CD4-positive, alpha-beta T cell treated with Interleukin-10 for 1 hour (primary cell): ENCODE results near the gene ELL.

Source experiments
- DNase-seq: peaks from one replicate; pipeline ENCODE4 v3.0.0-alpha.2; 2020

The ELL gene

DNA sequence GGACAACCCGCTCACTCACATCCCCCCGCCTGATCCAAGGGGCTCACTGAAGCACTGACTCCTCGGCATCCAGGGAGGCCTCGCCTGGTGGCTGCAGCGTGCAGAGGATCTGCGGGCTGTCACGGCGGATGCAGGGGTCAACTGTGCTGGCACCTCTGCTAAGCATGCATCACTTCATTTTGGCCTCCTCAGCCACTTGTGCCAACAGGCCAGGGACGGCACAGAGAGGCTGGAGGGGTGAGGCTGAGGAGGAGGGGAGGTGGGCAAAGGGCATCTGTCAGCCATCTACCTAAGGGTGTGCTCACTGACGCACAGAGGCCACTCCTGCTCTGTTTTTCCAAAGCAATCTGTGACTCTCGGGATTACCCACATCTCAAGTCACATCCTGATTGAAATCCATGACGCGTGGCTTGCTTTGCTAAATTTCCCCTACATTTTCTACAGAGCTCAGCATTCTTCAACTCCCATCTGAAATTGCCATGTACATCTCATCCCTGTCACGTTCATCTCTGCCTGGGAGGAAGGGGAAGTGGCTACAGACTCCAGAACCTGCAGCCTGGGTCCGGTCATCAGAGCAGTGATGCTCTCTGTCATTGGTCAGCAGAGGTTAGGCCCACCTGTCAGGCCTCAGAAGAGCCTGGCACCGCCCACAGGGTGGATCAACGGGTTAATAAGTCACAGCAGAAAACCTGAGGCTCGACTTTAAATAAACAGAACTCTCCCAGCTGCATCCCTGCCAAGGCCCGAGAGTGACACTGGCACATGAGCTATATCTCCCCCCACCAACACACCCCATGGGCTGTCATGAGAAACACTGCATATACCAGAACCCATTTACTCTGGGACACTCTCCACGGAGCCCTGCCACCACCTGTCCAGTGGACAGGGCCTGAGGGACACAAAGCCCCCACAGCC is 17.6 kb downstream of the ELL start:
- no peak for DNase-seq

DNA sequence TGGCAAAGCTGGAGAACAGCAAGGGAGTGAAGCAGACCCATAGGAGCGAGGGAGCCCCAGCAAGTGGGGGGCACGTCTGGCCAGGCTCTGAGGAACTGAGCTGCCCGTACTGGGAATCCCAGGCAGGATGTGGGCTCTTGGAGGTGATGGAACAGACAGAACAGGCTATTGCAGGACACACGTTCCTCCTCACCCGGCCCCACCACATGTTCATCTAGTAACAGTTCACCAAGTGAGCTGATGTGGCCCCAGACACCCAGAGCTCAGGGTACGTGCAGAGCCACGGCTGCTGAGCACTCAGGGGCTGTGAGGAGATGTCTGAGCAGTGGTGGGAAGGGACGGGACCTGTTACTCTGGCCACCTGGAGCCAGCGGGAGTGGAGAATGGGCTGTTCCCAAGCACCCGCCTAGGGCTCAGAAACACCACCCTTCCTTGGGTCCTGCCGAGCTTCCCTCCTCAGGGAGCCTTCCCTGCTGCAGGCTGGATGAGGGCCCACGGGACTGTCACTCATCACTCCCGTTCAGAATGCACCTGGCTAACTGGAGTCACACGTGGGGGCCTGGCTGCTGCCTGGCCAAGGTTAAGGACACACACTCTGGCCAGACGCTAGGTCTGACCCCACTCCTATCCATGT is 18.4 kb downstream of the ELL start:
- no peak for DNase-seq

DNA sequence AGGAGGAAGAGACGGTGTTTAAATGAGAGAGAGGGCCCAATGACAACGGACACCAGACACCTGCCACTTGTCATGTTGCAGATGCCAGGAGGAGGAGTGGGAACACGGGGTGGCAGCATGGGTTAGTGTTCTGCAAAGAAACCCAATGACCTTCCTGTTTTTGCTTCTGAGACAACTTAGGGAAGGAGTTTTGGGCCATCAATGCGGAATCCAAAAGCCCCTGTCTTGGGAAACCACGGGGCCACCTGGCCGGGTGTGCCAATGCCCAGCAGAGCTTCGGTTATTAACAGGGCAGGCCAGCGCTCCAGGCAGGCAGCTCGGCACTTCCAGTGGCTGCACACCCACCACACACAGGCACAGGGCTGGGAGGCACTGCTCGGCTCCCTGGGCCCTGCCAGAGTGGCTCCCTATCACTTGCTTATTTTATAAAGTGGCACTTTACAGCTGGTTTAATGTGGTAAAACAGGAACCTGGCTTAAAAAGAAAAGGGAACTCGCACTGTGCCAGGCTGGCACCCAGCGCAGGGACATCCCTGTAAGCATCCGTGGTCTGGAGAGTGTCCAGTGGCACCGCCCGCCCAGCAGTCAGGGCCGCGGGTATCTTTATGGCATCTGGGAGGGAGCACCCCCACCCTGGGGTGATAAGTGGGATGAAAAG is 19.1 kb downstream of the ELL start:
- no peak for DNase-seq

DNA sequence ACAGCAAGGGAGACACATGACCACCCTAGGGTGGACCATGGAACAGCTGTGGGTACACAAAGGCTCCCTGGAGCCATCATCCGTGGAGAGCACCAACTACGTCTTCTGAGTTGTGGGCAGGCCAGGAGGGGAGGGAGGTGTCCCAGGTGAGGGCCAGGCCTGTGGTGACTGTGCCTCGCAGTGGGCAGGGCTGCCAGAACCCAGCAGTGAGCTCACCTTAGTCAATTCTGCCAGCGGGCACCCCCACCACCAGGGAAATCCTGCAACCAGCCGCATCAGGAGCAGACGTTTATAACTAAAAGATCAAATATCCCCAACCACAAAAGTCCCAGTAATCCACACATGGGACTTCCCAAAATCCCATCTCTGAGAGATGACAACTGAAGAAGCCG is 19.6 kb downstream of the ELL start:
- no peak for DNase-seq

DNA sequence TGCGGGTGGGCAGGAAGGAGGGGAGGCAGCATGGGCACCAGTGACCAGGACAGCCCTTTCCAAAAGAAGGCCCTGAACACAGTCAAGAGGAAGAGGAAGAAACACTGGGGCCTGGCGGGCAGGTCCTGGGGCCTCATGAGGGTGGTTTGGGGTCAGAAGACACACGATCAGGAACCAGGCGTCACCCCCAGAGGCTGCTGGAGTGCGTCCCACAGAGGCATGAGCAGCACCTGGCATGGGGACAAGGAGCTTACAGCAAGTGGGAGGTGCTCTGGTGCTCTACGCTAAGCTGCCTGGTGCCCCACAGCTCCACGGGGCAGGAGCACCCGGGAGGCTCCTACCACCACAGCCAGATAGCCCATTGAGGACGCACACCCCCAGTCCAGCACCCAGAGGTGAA is 20.0 kb downstream of the ELL start:
- DNase-seq = no peak

DNA sequence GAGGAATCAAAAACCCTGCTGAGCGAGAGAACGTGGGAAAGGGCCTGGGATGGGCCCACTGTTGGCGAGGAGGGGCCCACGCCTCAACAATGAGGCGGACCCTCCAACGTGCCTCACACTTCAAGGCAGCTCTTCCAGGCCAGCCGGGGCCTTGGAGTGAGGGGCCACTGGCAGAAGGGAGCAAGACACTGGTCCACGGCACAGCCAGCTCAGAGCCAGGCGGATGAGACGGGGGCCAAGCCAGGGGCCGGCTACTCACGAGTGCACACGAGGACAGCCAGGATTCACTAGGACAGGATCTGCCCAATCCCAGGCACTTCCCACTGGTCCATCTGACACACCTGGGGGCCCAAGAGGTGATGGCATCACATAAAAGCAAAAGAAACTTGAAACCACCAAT is 20.5 kb downstream of the ELL start:
- DNase-seq = no peak

DNA sequence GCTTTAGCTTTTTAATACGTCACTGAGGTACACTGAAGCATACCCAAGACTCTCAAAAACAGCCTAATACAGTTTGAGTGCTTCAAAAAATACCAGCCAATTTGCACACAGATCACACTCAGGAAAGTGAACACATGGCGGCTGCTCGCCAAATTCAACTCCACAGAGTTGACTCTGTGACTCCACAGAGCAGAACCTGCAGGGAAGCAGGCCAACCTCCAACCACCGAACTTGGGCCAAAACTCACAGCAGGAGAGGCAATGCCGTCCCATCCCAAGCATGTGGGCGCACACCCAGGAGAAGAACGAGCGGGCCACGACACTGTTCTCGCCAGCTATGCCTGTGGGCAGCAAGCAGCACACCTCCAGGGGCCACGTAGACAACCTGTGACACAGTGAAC is 21.1 kb downstream of the ELL start:
- DNase-seq = no peak

DNA sequence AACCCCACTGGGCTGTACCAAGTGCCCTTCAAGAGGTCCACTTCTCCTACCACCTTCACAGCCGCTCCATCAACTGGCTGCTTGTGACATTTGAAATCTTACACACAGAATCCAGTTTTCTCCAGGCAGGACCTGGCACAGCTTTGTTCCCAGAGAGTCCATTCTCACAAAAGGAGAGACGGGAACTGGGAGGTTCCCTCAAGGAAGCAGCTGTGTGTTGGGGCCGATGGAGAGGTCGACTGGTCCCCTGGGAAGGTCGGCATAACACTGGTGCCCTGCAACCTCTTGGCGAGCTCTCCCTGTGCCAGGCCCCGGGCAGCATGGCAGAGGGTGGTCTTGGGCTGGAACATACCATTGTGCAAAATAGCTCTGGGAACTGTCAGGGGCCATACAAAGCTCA is 21.5 kb downstream of the ELL start:
- DNase-seq = no peak

DNA sequence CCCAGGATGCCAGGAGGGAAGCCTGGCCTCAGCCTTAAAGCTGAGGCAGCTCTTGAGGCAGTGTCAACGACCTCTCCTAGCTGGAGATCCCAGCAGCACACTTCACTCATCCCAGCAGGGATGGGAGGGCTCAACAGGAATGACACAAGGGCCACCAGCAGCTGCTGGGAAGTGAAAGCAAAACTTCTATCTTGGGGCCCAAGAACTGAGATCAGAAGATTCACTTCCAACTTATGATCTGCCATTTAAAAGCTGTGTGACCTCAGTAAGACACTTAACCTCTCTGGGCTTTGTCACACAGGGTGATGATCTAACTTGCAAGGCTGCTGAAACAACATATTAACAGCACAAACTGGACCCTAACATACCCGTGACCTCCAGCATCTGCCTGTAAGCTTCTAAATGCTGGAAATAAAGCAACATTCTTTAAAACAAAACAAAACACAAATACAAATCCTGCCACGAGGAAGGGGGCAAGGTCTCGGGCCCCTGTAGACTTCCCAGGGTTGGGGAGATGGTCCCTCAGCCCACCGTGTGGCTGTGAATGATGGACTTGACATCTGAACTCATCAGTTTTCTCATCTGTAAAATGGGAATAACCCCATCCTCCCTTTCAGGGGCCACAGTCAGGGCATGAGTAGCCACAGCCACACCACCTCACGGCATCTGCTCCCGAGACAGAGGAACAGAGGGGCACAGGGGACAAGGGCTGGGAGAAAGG is 22.7 kb downstream of the ELL start:
- DNase-seq = peak; percentile 24

DNA sequence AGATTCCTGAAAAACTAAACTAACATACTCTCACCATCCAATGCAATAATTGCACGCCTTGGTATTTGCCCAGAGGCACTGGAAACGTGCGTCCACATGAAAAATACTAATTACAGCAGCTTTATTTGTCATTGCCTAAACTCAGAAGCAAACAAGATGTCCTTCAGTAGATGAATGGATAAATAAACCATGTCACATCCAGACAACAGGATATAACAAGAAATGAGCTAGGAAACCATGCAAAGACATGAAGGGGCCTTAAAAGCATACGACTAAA is 25.0 kb downstream of the ELL start:
- DNase-seq = no peak

DNA sequence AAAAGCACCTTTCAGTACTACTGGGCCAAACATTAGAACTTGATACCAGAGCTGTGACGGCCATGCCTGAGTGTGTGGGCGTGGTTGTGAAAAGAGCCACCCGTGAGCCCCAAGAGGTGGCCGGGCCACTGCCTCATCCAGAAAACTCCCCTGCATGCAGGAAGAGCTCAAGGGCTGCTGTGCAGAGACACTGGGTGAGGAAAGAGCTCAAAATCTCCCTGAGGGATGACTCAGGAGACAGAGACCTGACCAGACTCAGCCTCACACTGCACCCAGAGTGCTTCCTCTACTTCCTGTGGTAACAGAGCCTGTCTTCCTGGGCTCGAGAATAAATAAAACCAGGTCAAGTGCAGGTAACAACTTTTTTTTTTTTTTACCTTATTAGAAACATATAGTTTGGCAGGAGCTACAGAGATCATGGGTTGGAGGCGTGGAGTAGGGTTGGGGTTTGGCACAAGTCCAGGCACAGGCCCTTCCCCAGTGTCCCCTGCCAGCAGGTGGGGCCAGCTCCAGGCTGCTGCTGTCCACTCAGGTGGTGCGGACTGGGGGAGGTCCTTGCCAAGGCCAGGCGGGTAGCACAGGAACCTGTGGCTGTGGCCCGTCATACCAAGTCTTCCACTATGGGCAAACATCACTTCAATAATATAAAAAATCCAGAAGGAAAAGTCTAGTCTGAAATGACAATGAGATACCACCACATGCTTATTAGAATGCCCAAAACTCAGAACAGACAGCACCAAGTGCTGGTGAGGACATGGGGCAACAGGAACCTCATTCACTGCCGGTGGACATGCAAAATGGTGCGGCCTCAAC is 25.5 kb downstream of the ELL start:
- DNase-seq = peak; percentile 88

DNA sequence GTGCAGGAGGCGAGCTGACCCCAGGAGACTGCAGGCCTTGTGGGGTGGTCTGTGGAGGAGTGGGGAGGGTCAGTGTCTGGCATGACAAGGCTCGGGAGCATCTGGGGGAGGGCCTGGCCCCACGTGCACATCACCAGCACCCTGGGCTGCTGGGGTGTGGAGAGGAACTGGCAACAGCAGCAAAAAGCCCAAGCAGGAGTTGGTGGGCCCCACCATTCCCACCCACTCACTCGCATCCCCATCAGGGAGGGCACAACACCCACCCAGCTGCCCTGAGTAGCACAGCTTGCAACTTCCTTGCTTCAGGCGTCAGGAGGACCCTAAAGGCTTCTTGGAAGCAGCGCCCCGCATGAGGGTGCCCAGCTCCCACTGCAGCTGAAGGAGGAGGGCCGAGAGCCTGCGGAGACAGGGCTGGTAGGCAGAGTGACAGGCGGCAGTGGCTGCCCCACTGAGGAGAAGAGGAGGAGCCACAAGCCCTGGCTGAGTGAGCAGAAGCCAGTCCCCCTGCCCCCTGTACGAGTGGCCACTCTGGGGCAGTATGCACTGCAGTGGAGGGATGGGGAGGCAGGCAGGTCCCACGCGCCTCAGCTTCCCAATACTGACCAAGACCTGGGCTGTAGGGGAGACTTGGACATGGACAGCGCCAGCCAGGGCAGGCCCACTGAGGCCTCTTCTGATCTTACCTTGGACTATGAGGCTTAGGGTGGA is 26.5 kb downstream of the ELL start:
- no peak for DNase-seq

DNA sequence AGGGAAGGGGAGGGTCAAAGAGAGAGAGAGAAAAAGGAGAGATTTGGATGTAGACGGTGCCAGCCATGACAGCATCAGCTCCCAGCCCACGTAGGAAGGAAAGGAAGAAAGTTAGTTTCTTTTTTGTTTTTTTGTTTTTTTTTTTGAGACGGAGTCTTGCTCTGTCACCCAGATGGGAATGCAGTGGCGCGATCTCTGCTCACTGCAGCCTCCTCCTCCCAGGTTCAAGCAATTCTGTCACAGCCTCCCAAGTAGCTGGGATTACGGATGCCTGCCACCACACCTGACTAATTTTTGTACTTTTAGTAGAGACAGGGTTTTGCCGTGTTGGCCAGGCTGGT is 27.6 kb downstream of the ELL start:
- peak; percentile 30 for DNase-seq

DNA sequence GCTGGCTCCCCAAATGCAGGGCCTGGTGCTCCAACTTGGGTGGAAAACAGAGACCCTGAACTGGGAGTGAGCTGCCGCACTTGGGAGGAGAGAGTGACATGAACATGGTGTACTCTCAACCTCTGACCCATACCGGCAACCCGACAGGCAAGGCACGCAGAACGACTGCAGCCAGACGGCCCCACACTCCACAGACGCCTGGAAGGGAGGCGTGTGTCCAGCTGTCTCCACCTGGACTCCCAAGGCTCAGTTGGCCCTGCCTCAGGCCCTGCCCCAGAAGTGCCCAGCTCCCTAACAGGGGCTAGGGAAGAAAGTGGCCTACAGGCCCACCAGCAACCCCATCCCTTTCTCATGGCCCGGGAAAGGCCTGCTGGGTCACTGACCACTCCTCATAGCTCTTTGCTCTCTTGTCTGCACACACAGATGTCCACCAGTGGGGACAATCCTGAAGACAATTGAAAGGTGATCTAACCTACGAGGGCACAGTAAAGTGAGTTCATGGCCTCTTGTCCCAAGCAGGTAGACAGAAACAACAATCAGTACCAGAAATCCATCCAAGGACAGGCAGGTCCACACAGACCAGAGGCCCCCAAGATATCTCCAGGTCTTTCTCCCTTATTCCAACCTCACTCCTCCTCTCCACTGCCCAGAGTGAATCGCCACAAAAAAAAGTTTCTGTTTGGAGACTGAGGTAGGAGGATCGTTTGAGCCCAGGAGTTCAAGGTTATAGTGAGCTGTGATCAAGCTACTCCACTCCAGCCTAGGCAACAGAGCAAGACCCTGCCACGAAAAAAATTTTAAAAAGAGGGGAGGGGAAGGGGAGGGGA is 28.2 kb downstream of the ELL start:
- no peak for DNase-seq

DNA sequence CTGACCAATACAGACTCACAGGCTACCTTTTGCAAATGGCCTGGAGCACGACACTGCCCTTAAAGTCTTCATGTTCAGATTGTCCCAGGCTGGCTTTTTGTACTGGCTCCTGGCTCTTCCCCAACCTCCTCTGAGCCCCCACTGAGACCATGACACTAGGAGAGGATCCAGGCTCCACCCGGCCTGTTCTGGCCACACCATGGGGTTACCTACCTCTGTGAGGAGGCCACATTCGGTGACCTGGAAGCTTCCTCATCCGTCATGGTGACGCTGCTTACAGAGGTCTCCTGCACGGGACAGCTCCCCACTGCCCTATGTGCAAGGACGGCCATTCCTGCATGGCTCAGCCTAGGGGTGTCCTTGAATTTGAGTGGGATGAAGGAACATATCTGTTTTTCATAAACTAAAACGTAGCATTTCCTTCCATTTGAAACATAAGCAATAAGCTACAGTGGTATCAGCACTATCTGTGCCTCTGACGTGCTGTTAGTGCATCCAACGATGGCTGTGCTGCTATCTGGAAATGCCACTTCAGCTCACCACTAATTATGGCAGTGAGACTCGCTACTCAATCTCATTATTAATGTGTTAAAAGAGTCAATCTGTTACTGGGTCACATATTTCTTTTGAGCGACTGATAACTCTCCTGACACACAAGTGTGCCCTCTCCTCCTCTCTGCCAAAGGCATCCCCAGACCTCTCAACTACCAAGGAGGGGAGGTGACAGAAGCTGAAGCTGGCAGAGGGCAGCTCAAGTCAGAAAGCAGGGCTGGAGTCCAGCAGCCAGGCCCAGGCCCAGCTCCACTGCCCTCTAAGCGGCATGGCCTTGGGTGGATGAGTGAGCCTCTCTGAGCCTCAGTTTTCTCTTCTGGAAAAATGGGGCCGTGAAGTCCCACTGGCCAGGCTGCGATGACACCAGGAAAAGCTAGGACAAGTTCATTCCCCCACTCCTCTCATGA is 29.6 kb downstream of the ELL start:
- no peak for DNase-seq

DNA sequence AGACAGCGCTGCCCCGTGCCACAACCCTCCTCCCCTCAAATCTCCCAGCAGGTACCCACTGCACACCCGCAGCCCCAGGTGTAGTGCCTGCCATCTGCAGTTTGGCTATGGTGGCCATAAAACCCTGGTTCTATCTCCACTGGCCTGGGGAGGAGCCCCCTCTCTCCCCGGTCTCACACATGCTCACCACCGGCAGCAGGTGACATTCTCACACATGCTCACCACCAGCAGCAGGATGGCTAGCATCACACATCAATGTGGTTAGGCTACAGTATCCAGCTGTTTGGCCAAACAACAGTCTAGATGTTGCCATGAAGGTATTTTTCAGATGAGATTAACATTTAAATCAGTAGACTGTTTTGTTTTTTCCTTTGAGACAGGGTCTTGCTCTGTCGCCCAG is 31.1 kb downstream of the ELL start:
- DNase-seq = peak; percentile 43

DNA sequence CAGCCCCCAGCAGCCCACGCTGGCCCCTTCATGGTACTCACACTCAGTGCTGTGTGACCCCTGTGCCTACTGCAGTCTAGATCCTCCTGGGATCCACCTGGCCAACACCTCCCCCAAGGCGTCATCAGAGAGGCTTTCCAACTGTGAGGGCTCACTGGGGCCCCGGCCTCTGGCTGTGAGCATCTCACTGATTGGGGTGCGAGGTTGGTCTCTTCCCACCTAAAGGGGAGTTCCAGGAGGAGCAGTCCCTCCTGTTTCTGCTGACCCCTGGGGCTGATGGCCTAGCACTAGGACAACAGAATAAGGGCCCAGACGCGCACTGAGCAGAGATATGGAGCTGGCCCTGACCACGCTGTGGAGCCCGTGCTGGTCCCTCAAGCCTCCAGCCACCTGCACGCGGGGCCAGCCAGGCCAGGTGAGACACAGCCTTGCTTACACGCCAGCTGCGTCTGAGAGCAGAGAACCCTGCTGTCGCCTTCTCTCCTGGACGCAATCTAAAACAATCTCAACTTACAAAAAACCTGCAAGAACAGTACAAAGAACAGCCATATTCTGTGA is 32.2 kb downstream of the ELL start:
- no peak for DNase-seq

DNA sequence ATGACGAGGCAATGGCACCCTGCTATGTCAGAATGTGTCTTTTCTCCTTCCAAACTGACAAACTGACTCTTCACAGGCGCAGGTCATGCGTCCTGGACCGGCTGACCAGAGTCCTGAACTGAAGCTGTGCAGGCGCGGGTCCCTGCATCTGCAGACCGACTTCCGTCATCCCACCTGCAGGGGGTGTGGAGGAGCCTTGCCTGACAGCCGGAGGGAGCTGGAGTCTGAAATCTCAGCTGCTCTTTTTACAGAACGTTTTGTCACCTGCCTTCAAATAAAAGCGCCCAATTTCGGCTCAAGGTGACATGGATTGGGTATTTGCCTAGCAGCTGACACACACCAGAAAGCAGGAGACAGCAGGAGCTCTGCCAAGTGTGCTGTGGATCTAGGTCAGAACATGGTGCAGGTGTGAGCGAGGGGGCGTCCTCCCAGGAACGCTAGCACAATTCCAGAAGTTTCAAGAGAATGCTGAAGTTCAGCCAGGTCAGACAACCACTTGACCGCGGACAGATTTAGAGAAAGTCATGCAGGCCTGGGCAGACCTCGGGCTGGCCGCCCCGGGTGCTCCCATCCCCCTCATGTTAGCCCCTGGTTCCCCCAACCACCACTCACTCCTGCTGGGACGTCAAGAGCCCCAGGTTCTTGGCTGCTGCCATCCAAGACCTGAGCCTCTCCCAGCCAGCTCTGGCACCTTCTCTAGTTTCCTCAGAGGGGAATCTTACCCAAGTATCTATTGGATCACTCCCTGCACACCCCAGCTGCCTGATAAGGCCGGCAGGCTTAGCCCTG is 32.8 kb downstream of the ELL start:
- DNase-seq = no peak

DNA sequence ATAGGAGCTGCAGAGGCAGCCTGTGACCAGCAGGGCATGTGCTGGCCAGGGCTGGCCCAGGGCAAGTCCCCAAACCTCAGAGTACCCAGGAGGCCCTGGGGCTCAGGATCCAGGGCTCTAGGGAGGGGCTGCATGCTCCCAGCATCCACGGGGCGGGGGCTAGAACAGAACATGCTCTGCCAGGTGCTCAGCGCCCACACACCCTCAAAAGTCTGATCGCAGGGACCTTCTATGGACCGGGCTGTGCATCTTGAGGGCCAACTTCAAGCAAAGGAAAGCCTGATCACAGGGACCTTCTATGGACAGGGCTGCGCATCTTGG is 33.5 kb downstream of the ELL start:
- DNase-seq = peak; percentile 23
